GM18526 (cell line): ENCODE results near the gene ZNF414.

Experiments used
- POLR2A ChIP-seq: IDR thresholded peaks from 3 replicates; pipeline ENCODE4 v1.6.1; 2011; ENCODE audit not compliant: insufficient read length; ENCODE audit errors: extremely low read depth

The ZNF414 gene

DNA sequence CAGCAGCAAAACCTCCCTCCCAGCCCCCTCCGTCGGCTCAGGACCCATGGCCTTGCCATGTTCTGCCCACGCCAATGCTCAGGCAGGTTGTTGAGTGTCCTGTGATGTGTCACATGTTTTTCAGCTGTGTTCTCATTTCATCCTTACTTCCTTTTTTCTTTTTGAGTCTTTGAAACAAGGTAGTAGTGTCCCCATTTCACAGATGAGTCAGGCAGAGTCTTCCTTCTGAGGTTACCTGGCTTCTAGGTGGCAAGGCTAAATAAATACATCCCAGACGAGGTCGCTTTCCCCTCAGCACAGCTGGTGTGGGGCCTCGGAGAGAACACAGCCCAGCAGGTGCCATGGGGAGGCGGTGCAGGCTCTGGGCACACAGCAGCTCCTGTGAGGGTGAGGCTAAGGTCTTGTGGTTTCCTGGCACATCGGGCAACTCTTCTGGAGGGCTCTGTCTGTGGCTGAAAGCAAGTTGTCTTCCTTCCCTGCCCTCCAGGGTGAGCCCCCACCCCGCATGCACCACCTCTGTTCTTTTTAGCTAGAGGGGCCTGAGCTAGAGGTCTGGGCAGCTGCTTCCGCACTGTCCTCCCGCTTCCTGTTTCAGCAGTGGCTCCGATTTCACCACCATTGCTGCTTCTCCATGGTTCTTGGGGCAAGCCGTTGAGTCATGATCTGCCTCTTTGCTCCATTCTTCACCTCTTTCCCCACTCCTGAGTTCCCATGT, 26.7 kb downstream of the ZNF414 start:
- no peak for TF ChIP-seq POLR2A

GRCh38 chr19:8486661-8487136, 27.3 kb downstream of the ZNF414 start:
- no peak for TF ChIP-seq POLR2A

DNA sequence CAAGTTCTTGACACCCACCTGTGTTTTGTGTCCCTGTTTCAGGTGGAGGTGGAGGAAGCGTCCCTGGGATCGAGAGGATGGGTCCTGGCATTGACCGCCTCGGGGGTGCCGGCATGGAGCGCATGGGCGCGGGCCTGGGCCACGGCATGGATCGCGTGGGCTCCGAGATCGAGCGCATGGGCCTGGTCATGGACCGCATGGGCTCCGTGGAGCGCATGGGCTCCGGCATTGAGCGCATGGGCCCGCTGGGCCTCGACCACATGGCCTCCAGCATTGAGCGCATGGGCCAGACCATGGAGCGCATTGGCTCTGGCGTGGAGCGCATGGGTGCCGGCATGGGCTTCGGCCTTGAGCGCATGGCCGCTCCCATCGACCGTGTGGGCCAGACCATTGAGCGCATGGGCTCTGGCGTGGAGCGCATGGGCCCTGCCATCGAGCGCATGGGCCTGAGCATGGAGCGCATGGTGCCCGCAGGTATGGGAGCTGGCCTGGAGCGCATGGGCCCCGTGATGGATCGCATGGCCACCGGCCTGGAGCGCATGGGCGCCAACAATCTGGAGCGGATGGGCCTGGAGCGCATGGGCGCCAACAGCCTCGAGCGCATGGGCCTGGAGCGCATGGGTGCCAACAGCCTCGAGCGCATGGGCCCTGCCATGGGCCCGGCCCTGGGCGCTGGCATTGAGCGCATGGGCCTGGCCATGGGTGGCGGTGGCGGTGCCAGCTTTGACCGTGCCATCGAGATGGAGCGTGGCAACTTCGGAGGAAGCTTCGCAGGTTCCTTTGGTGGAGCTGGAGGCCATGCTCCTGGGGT, 28.2 kb downstream of the ZNF414 start:
- no peak for TF ChIP-seq POLR2A

DNA sequence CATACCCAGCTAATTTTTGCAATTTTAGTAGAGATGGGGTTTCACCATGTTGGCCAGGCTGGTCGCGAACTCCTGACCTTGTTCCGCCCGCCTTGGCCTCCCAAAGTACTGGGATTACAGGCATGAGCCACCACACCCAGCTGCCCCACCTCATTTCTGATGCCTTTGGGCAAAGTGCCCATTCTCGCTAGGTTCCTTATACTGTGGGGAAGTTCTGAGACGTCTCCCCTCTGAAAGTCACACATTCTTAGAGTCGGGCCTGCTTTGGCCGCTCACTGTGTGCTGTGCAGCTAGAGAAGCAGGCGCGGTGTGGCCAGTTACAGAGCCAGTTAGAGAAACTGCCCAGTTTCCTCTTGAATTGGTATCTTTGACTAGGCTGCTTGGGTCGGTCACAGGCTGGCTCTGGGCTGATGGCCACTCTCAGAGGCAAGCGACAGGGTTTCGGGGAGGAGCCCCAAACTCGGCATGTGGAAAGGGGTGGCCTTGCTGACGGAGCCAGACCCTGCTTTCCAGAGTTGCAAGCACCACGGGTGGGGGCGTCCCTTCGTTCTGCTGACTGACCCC, 29.6 kb downstream of the ZNF414 start:
- no peak for TF ChIP-seq POLR2A

GRCh38 chr19:8483165-8483564, 30.8 kb downstream of the ZNF414 start:
- TF ChIP-seq POLR2A, result no peak

- TF ChIP-seq POLR2A, result no peak
Measured at GRCh38 chr19:8482696-8483095, 31.3 kb downstream of the ZNF414 start.

DNA sequence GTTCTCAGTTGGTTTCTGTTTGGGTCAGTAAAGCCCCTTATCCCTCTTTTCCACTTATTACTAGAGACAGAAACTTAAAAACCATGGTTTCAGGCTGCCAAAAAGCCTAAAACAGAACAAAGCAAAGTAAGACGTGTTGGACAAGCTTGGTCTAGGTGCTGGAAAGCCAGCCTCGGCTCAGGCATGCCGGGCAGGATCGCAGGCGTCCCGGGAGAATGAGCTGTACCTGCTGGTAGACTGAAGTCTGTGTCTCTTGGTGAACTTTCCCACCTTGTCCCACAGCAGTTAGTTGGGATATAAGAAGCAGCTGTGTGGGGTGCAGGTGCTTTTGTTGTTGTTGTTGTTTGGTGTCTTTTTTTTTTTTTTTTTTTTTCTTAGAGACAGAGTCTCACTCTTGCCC, 32.4 kb downstream of the ZNF414 start:
- no peak for TF ChIP-seq POLR2A

DNA sequence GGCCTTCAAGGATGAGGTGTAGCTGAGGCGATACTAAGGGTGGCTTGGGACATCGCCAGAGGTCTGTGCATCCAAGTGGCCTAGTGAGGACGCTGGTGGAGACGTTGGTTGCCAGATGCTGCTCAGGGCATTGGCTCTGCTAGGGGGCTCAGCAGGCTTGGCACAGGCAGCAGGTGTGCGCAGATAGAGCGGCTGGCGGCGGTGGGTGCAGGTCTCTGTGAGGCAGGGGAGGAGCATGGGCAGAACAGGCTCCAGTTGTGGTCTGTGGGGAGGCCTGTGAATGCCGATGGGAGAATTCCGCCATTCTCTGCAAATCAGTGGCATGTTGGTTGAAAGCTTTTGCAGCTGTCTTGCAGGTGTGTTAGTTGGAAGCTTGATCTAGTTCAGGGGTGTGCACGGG, 32.8 kb downstream of the ZNF414 start:
- TF ChIP-seq POLR2A, result no peak

GRCh38 chr19:8478598-8478997, 35.4 kb downstream of the ZNF414 start:
- no peak for TF ChIP-seq POLR2A

DNA sequence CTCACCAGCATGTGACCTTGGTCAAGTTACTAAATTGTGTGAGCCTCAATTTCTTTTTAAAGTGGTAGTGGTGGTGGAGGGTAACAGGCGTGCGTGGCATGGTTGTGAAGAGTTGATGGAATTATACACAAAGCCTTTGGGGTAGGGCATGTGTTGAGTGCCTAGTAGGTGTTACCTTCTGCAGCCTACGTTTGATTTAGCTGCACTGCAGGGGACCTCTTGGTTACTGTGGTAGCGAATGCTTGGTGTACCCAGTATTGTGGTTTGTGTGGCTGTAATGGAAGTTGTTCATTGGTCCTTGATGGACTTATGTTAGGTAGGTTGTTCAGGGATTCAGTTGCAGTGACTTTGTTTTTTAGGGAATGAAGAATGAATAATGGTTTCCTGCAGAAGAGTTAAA, 36.1 kb downstream of the ZNF414 start:
- TF ChIP-seq POLR2A, result no peak

DNA sequence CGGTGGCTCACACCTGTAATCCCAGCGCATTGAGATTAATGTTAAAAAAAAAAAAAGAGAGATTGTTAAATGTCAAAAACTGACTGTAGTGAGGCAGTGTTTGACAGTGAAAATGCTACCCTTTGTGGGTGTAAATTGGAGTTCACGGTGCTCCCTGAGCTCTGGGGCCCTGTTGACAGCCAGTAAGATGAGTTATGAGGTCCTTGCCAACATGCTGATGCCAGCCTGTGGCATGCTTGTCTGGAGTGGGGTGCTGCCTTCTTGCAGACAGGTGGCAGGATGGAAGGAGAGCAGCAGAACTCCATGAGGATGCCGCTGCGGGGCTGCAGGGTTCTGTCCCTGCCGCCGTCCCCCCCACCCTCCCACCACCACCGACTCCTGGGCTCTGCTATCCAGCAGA, 37.4 kb downstream of the ZNF414 start:
- TF ChIP-seq POLR2A, result no peak

- TF ChIP-seq POLR2A, result no peak
Measured at GRCh38 chr19:8475005-8475404, 39.0 kb downstream of the ZNF414 start.

DNA sequence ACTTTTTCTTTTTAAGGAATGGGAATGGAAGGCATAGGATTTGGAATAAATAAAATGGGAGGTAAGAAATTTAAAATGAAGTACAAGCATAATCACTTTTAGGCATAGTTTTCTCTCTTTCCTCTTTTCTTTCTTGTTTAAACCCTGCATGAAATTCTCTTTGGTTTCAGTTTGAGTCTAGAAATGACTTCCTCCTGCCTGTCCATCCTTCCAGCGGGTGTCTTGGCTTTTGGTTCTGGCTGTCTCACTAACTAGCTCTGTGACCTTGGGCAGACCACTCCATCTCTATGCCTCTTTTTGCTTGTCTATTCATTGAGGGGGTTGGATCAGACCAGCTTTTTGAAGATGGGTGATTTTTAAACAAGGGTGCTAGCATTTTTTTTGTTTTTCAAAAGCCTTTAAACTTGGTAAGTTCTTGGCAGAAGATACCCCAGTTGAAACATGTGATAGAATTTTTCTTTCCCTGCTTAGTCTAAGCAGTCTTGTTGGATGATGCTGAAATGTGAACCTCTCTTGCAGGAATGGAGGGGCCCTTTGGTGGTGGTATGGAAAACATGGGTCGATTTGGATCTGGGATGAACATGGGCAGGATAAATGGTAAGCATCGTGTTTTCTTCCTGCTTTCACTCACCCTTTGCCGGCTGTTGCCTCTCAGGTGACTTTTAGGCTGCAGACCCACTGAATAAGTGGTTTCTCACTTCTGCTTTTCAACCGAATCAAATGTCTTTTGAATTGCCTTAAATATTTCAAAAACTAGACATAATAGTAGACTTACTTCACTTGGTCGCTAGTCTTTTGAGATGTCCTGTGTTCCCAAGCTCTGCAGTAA, 40.1 kb downstream of the ZNF414 start:
- TF ChIP-seq POLR2A, result no peak

DNA sequence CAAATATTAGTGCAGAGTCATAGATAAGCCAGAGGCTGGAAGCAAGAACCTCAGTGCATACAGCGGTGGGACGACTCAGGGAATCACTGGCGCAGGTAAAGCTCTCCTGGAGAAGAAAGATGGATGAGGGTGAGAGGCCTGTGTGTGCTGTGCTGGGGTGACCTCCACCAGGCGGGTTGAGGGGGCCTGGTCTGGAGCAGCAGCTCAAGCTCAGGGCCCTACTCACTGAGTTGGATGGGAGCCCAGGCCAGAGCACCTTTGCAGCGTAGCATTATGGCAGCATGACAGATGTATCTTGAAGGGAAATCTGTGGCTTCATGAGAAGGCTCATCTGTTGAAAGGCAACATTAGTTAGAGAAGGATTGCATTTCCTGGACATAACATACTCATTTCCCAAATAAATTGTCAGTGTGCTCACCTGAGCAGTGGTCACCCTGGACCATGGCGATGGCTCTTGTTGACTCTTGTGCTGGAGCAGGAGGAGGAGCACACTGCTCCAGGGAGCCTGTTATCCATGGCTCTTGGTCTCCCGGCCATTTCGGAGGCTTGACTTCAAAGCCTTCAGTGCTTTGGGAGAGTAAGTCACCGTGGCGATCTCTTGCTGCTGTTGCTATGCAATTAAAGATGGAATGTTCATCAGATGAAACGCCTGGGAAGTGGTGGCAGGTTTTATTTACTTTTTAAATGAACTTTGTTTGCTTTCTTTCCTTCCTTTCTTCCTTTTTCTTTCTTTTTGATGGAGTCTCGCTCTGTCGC, 44.2 kb downstream of the ZNF414 start:
- TF ChIP-seq POLR2A, result no peak

DNA sequence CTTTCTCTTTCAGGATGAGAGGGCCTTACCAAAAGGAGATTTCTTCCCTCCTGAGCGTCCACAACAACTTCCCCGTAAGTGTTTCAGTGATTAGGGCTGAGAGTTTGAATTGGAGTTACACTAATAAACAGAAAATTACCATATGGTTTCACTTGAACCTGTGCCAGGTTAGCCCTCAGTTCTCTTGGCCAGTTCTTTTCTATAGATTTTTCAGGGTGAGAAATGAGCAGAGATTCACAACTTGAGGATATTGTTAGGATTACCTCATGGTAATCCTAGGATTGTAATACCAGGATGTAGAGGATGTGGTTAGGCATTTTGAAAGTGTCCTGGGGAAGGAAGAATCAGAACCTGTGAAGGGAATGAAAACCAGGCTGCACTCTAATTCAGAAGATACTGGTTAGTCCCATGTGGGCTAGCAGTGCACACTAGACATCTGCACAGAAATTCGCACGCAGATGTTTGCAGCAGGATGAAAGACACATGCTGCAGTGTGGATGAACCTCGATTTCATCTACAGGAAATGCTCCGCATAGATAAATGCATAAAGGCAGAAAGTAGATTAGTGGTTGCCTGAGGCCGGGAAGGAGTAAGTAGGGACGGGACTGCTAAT, 45.1 kb downstream of the ZNF414 start:
- TF ChIP-seq POLR2A, result no peak

- TF ChIP-seq POLR2A, result no peak
Measured at GRCh38 chr19:8468124-8468523, 45.8 kb downstream of the ZNF414 start.
